Cardiac muscle cell (in vitro differentiated cells and primary cell): Measurements from ENCODE around the gene TRIM41. TPM values are rescaled to one million over a fixed set of nuclear protein-coding genes. Genes with fewer than 3 reads are reported as not detected.
"Not testable (repeated sequence)": the region's sequence is repeated elsewhere in the genome, so short reads cannot be mapped to it uniquely, and the experiment has no call there.

Experiments
- DNase-seq, 2 donors: peaks; one replicate each; pipeline versions ENCODE4 v3.0.0 to v3.0.0-alpha.2; 2010 to 2017; ENCODE audit warnings: low read depth in 1 of 2, low spot score in 1 of 2
- H3K27ac ChIP-seq: fragments of 200-600 bp; sonication (generic); 2 replicates; pipeline ENCODE4 v1.5.1; 2016
- H3K27me3 ChIP-seq: fragments of 200-600 bp; sonication (generic); 2 replicates; pipeline ENCODE4 v1.6.0; 2016; ENCODE audit warnings: control low read depth
- H3K36me3 ChIP-seq: fragments of 200-600 bp; sonication (generic); 2 replicates; pipeline ENCODE4 v1.5.1; 2016; ENCODE audit warnings: control low read depth
- H3K4me1 ChIP-seq: fragments of 200-600 bp; sonication (generic); 2 replicates; pipeline ENCODE4 v1.8.1; 2017; ENCODE audit warnings: low read depth, mild to moderate bottlenecking, mixed run types
- H3K4me3 ChIP-seq: fragments of 200-600 bp; sonication (generic); 2 replicates; pipeline ENCODE4 v1.5.1; 2016; ENCODE audit warnings: mild to moderate bottlenecking
- H3K9me3 ChIP-seq: fragments of 200-600 bp; sonication (generic); 2 replicates; pipeline ENCODE4 v1.5.1; 2017; ENCODE audit warnings: low read depth, mild to moderate bottlenecking, control low read depth
- CTCF ChIP-seq: IDR thresholded peaks from 2 replicates; pipeline ENCODE4 v1.5.1; 2012; ENCODE audit warnings: low read depth, mild to moderate bottlenecking, low read length
- polyA plus RNA-seq: library from polyadenylated mRNA; unstranded; fragments of >200 nt; fragmentation: Nextera tagmentation; extraction: Ambion mirVana; gene quantifications from 2 replicates; pipeline ENCODE4 v1.2.1, GENCODE V29; 2016
- total RNA-seq: library from RNA; depleted of rRNA; stranded (reverse); fragments of >200 nt; gene quantifications from 2 replicates; pipeline ENCODE4 v1.2.3, GENCODE V29; 2016

Gene TRIM41
- total and polyA plus RNA-seq, 2 experiments from 2014 or later, result 5.4 to 30.1 TPM

- no peak overlapping the region for H3K27ac ChIP-seq
- peaks cover 52% of the 10 kb centered on the region for H3K27me3 ChIP-seq
Measured at GRCh38 chr5:181205761-181206649, 17.1 kb upstream of the TRIM41 start.

GRCh38 chr5:181207214-181207959 is 15.7 kb upstream of the TRIM41 start:
- H3K27ac ChIP-seq, result no peak overlapping the region
- no peaks in the 10 kb centered on the region for H3K9me3 ChIP-seq
- H3K4me3 ChIP-seq, result peak overlapping the region; percentile 72
- H3K36me3 ChIP-seq, result no peaks in the 10 kb centered on the region
- DNase-seq, result peak; percentile 60 to 93
- peaks cover 43% of the 10 kb centered on the region for H3K27me3 ChIP-seq
- H3K4me1 ChIP-seq, result no peaks in the 10 kb centered on the region
- TF ChIP-seq CTCF, result no peak

More at GRCh38 chr5:181205761-181206649, 17.1 kb upstream of the TRIM41 start:
- H3K9me3 ChIP-seq, result no peaks in the 10 kb centered on the region
- no peaks in the 10 kb centered on the region for H3K4me1 ChIP-seq
- H3K36me3 ChIP-seq, result no peaks in the 10 kb centered on the region
- peak overlapping the region; percentile 72 for H3K4me3 ChIP-seq
- TF ChIP-seq CTCF, result no peak
- DNase-seq, result peak; percentile 39 to 61

- Histone ChIP-seq H3K9me3 (no peaks in the 10 kb centered on the region), H3K4me1 (no peaks in the 10 kb centered on the region), H3K27me3 (peaks cover 43% of the 10 kb centered on the region), H3K36me3 (no peaks in the 10 kb centered on the region), H3K4me3 (no peak overlapping the region), H3K27ac (no peak overlapping the region)
- no peak for DNase-seq
- no peak for TF ChIP-seq CTCF
Measured at GRCh38 chr5:181207960-181208253, 15.2 kb upstream of the TRIM41 start.

GRCh38 chr5:181209006-181209405 is 14.1 kb upstream of the TRIM41 start:
- not testable (repeated sequence) for H3K4me3 ChIP-seq, H3K4me1 ChIP-seq

GRCh38 chr5:181210148-181210547 is 12.9 kb upstream of the TRIM41 start:
- not testable (repeated sequence) for H3K27ac ChIP-seq, H3K9me3 ChIP-seq, DNase-seq

More at GRCh38 chr5:181209006-181209405, 14.1 kb upstream of the TRIM41 start:
- DNase-seq, H3K27ac ChIP-seq, H3K36me3 ChIP-seq, H3K9me3 ChIP-seq: not testable (repeated sequence)
- H3K27me3 ChIP-seq, result peaks cover 43% of the 10 kb centered on the region

GRCh38 chr5:181210698-181211097 is 12.4 kb upstream of the TRIM41 start:
- not testable (repeated sequence) for H3K9me3 ChIP-seq

More at GRCh38 chr5:181210148-181210547, 12.9 kb upstream of the TRIM41 start:
- peaks cover 31% of the 10 kb centered on the region for H3K27me3 ChIP-seq
- H3K4me1 ChIP-seq, H3K36me3 ChIP-seq, H3K4me3 ChIP-seq: not testable (repeated sequence)

GRCh38 chr5:181211208-181211607 is 11.9 kb upstream of the TRIM41 start:
- H3K9me3 ChIP-seq, result no peaks in the 10 kb centered on the region
- no peak for DNase-seq
- no peak for TF ChIP-seq CTCF

More at GRCh38 chr5:181210698-181211097, 12.4 kb upstream of the TRIM41 start:
- not testable (repeated sequence) for H3K4me1 ChIP-seq, H3K36me3 ChIP-seq, H3K4me3 ChIP-seq, DNase-seq, H3K27ac ChIP-seq
- peaks cover 26% of the 10 kb centered on the region for H3K27me3 ChIP-seq

More at GRCh38 chr5:181211208-181211607, 11.9 kb upstream of the TRIM41 start:
- Histone ChIP-seq H3K27me3 (peaks cover 25% of the 10 kb centered on the region), H3K27ac (no peak overlapping the region), H3K4me3 (no peak overlapping the region), H3K4me1 (no peaks in the 10 kb centered on the region), H3K36me3 (no peaks in the 10 kb centered on the region)
